Aorta (tissue), 5 donors: ENCODE measurements around the gene RNASE7. TPM values are rescaled to one million over a fixed set of nuclear protein-coding genes. Genes with fewer than 3 reads are reported as not detected.
A peak's percentile ranks its signal among the peaks of the same experiment; 100 is the strongest.

Source experiments
- ATAC-seq: fragments of 200-7000 bp; cut with Tn5 transposase; one replicate; pipeline ENCODE4 v1.9.1; 2022; ENCODE audit warnings: moderate library complexity; ENCODE audit not compliant: low FRiP score
- DNase-seq, 2 donors: peaks; one replicate each; pipeline ENCODE4 v3.0.0-alpha.2; 2020
- H3K27ac ChIP-seq, 2 donors: one replicate each; pipeline ENCODE4 v1.5.1; 2013; ENCODE audit warnings: low read length in 2 of 2, mild to moderate bottlenecking in 2 of 2, moderate library complexity in 2 of 2, control low read depth in 1 of 2, inconsistent platforms in 1 of 2, low read depth in 1 of 2
- H3K27me3 ChIP-seq, 2 donors: one replicate each; pipeline ENCODE4 v1.6.1; 2013; ENCODE audit warnings: control low read depth in 1 of 2, low read length in 1 of 2, mild to moderate bottlenecking in 1 of 2, moderate library complexity in 1 of 2; ENCODE audit not compliant: insufficient read depth in 2 of 2, control insufficient read depth in 1 of 2
- H3K36me3 ChIP-seq, 2 donors: one replicate each; pipeline ENCODE4 v1.6.1; 2013; ENCODE audit warnings: control low read depth in 1 of 2, low read length in 1 of 2, mild to moderate bottlenecking in 1 of 2; ENCODE audit not compliant: insufficient read depth in 2 of 2, control insufficient read depth in 1 of 2
- H3K4me1 ChIP-seq, 2 donors: one replicate each; pipeline ENCODE4 v1.6.1; 2013; ENCODE audit warnings: low read length in 2 of 2, control low read depth in 1 of 2, mild to moderate bottlenecking in 1 of 2, moderate library complexity in 1 of 2; ENCODE audit not compliant: insufficient read depth in 2 of 2, control insufficient read depth in 1 of 2
- H3K4me3 ChIP-seq, 2 donors: one replicate each; pipeline ENCODE4 v1.5.1; 2013; ENCODE audit warnings: low read length in 2 of 2, control low read depth in 1 of 2, mild to moderate bottlenecking in 1 of 2
- H3K9me3 ChIP-seq: one replicate; pipeline ENCODE4 v1.6.1; 2013; ENCODE audit warnings: mild to moderate bottlenecking, low read length; ENCODE audit not compliant: control insufficient read depth
- WGBS, 2 donors: extraction: QIAGEN DNeasy Blood & Tissue Kit; methylation state at CpG; one replicate each; pipeline ENCODE4 v1.1.7; 2013; 5-methylcytosine and 5-hydroxymethylcytosine counted together
- intact Hi-C, 2 donors: fragments of 100-400 bp; cut with DNase I; formaldehyde crosslinking; loops; one replicate each; pipeline versions ENCODE4 v1.14.2 to v1.15.0; 2022
- polyA plus RNA-seq, 2 donors: library from polyadenylated mRNA; stranded (reverse); fragments of 200-250 nt; gene quantifications; one replicate each; pipeline ENCODE4 v1.2.3, GENCODE V29; 2013
- total RNA-seq, 2 donors: library from RNA; stranded (reverse); fragmentation: NEBNext Ultra II Directional; extraction: Animal tissue kit (Norgen Biotek cat#: 25700); gene quantifications; one replicate each; pipeline ENCODE4 v1.2.1, GENCODE V29; 2021
- donor health status: healthy with polysubstance abuse.
- donor health status: Bipolar disorder and iron deficiency.
- donor health status: DM: no; HTN: no; CAD: no.
- donor health status: DM: no; HTN: no; CAD: no.
- donor health status: DM: yes; HTN: yes; CAD: no.

RNASE7 gene
- total and polyA plus RNA-seq, 4 donors, result not detected

GRCh38 chr14:21072781-21073339, 30.7 kb downstream of the RNASE7 start:
- Histone ChIP-seq H3K4me3 (no peak overlapping the region), H3K36me3 (peaks cover 0 to 2% of the 10 kb centered on the region in 2 donors), H3K27me3 (no peaks in the 10 kb centered on the region), H3K9me3 (no peaks in the 10 kb centered on the region), H3K4me1 (no peaks in the 10 kb centered on the region), H3K27ac (no peak overlapping the region)
- intact Hi-C loops, result loop anchor here in 1 of 2 donors (10.0 kb wide), 1 partner anchor 312 kb away; the partner anchor contains the start of gene SUPT16H
- 74 to 81% methylated on average over 9 of the region's 9 CpGs for WGBS, 2 donors
- DNase-seq (no peak), ATAC-seq (no peak)

GRCh38 chr14:21073921-21074320, 31.8 kb downstream of the RNASE7 start:
- intact Hi-C loops, result loop anchor here in 1 of 2 donors (10.0 kb wide), 1 partner anchor 311 kb away; the partner anchor contains the start of gene SUPT16H
- 89 to 92% methylated on average over 9 of the region's 9 CpGs for WGBS, 2 donors
- DNase-seq (no peak), ATAC-seq (no peak)
- no peaks in the 10 kb centered on the region for H3K27me3 ChIP-seq
- H3K4me3 ChIP-seq, result no peak overlapping the region
- peaks cover 0 to 2% of the 10 kb centered on the region in 2 donors for H3K36me3 ChIP-seq
- no peak overlapping the region for H3K27ac ChIP-seq
- H3K4me1 ChIP-seq, result no peaks in the 10 kb centered on the region
- H3K9me3 ChIP-seq, result no peaks in the 10 kb centered on the region

- ATAC-seq (no peak), DNase-seq (no peak)
- H3K4me1 ChIP-seq, result no peaks in the 10 kb centered on the region
- WGBS, 2 donors, result 86 to 87% methylated on average over 26 of the region's 26 CpGs
- H3K27ac ChIP-seq, result no peak overlapping the region
- no peaks in the 10 kb centered on the region for H3K9me3 ChIP-seq
- H3K4me3 ChIP-seq, result no peak overlapping the region
- intact Hi-C loops, result loop anchor here in 1 of 2 donors (10.0 kb wide), 1 partner anchor 310 kb away; the partner anchor contains the start of gene SUPT16H
- peaks cover 0 to 2% of the 10 kb centered on the region in 2 donors for H3K36me3 ChIP-seq
- H3K27me3 ChIP-seq, result no peaks in the 10 kb centered on the region
Measured at GRCh38 chr14:21074398-21075272, 32.5 kb downstream of the RNASE7 start.

GRCh38 chr14:21075719-21076437, 33.7 kb downstream of the RNASE7 start:
- no peak for ATAC-seq
- intact Hi-C loops, result loop anchor here in 1 of 2 donors (10.0 kb wide), 1 partner anchor 309 kb away; the partner anchor contains the start of gene SUPT16H
- H3K9me3 ChIP-seq, result no peaks in the 10 kb centered on the region
- H3K27ac ChIP-seq, result no peak overlapping the region
- no peaks in the 10 kb centered on the region for H3K27me3 ChIP-seq
- H3K4me3 ChIP-seq, result no peak overlapping the region
- peaks cover 0 to 2% of the 10 kb centered on the region in 2 donors for H3K36me3 ChIP-seq
- DNase-seq, result no peak
- WGBS, 2 donors, result 82 to 84% methylated on average over 9 of the region's 9 CpGs
- H3K4me1 ChIP-seq, result no peaks in the 10 kb centered on the region

GRCh38 chr14:21077672-21078071, 35.5 kb downstream of the RNASE7 start:
- DNase-seq, result no peak
- H3K27ac ChIP-seq, result no peak overlapping the region
- peaks cover 0 to 4% of the 10 kb centered on the region in 2 donors for H3K36me3 ChIP-seq
- no peak for ATAC-seq
- 86 to 92% methylated on average over 2 of the region's 2 CpGs for WGBS, 2 donors
- no peaks in the 10 kb centered on the region for H3K9me3 ChIP-seq
- no peak overlapping the region for H3K4me3 ChIP-seq
- H3K4me1 ChIP-seq, result no peaks in the 10 kb centered on the region
- intact Hi-C loops, result loop anchor here in 1 of 2 donors (10.0 kb wide), 1 partner anchor 307 kb away; the partner anchor contains the start of gene SUPT16H
- no peaks in the 10 kb centered on the region for H3K27me3 ChIP-seq

GRCh38 chr14:21078287-21078686, 36.1 kb downstream of the RNASE7 start:
- Histone ChIP-seq H3K4me3 (no peak overlapping the region), H3K27ac (no peak overlapping the region), H3K4me1 (no peaks in the 10 kb centered on the region), H3K36me3 (peaks cover 0 to 4% of the 10 kb centered on the region in 2 donors), H3K9me3 (no peaks in the 10 kb centered on the region), H3K27me3 (no peaks in the 10 kb centered on the region)
- DNase-seq (no peak), ATAC-seq (no peak)
- intact Hi-C loops, result loop anchor here in 1 of 2 donors (10.0 kb wide), 1 partner anchor 307 kb away; the partner anchor contains the start of gene SUPT16H
- WGBS, 2 donors, result 82 to 88% methylated on average over 5 of the region's 5 CpGs

DNA sequence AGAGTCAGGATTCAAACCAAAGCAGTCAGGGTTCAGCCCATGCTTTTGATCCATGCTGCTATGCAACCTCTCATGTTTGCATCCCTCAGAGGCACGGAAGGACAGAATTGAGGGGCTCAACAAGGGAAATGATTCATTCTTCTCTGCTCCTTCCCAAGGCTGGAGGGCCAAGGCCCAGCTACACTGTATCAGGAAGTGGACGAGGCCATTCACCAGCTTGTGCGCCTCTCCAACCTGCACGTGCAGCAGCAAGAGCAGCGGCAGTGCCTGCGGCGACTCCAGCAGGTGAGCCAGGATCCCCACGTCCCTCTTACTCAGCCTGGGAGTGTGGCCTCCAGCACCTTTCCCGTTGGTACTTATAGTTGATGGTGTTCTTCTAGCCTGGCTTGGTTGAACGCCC, 36.6 kb downstream of the RNASE7 start:
- Histone ChIP-seq H3K27me3 (no peaks in the 10 kb centered on the region), H3K4me1 (no peaks in the 10 kb centered on the region), H3K36me3 (peaks cover 0 to 4% of the 10 kb centered on the region in 2 donors), H3K4me3 (no peak overlapping the region), H3K27ac (no peak overlapping the region), H3K9me3 (no peaks in the 10 kb centered on the region)
- WGBS, 2 donors, result 84% methylated on average over 10 of the region's 10 CpGs
- DNase-seq (no peak), ATAC-seq (no peak)
- intact Hi-C loops, result loop anchor here in 1 of 2 donors (10.0 kb wide), 1 partner anchor 306 kb away; the partner anchor contains the start of gene SUPT16H

- WGBS, 2 donors, result 83% methylated on average over 30 of the region's 30 CpGs
- Histone ChIP-seq H3K27ac (no peak overlapping the region), H3K36me3 (peaks cover 0 to 8% of the 10 kb centered on the region in 2 donors), H3K4me3 (no peak overlapping the region), H3K9me3 (no peaks in the 10 kb centered on the region), H3K27me3 (no peaks in the 10 kb centered on the region), H3K4me1 (no peaks in the 10 kb centered on the region)
- intact Hi-C loops, result no loop called here
- ATAC-seq (peak; percentile 13), DNase-seq (peak in 1 of 2 donors; percentile 70)
Measured at GRCh38 chr14:21081521-21082142, 39.5 kb downstream of the RNASE7 start.
